ENCODE data around the gene ZNF536. TPM values are rescaled to one million over a fixed set of nuclear protein-coding genes. Genes with fewer than 3 reads are reported as not detected.
"Not testable (repeated sequence)": the region's sequence is repeated elsewhere in the genome, so short reads cannot be mapped to it uniquely, and the experiment has no call there.

The ZNF536 gene
- total RNA-seq, 1 donor from 2014 or later: 6.4 TPM

DNA sequence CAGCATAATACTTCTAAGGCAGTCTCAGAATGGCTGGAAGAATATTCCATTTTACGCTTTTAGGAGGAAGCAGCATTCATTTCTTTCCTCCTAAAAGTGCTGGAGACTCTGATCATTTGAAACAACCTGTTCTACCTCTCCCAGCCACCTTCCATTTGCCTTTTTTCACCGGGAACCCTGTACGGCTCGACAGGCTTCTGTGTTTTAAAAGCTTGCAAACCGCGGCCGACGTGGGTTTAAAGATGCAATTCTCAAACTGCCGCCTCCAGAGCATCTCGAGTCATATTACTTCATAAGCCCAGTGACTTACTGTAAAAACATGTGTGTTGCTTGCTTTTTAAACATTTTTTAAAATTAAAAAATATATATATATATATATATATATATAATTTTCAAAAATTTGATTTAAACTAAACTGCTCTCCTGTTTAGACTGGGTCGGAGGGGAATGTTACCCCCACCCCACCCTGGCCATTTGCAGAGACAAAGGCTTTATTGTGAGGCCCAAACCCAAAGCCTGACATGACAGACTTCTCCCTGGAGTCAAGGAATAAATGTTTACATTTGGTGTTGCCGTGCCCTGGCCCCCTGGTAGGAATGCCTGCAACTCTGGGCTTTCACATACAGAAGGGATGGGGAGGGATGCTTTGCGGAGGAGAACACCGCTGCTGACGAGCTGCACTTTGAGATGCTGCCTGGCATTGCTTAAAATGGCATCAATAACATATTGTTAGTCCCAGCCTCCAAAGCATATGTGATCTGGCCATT, 30.4 kb downstream of the ZNF536 start:
- no peak for ATAC-seq
- intact Hi-C loops (cut with micrococcal nuclease): loop anchor here (10.0 kb wide), 1 partner anchor 178 kb away; no protein-coding TSS in a partner anchor
- no peak for DNase-seq

DNA sequence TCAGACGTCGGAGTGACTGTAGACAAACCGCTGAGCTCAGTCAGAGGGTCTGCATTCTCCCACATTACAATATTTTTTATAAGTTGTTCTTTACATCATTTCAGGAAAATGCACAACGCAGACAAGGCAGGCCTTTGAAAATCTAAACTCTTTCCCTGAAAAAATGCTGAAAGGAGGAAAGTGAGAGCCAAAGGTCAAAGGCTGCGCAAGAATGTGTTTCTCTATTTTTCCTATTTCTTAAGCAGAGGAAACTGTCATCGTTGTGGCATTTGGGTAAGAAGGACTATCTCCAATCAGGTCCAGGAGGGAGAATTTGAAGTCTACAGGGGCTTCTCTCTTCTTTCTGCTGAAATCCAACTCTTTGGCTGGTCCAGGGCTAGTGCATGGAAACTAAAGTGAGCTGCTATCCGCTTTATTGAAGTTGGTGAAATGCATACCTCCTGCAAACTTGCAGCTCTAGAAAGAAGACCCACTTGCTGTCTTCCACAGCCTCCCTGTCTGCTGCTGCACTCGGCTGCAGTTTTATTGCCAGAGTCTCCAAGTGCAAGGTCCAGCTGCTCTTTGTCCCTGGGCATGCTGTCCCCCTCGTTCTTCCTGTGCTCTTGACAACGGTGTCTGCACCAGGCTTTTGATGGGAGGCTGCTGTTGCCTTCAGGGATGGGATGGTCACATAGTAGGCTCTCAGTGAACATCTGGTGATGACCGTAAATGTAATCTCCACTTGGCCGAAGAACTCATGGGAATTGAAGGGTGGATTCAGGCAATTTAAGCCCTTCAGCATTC, 31.2 kb downstream of the ZNF536 start:
- ATAC-seq (no peak), DNase-seq (no peak)
- intact Hi-C loops (cut with micrococcal nuclease): loop anchor here (10.0 kb wide), 1 partner anchor 179 kb away; no protein-coding TSS in a partner anchor

GRCh38 chr19:30406220-30407067, 34.3 kb downstream of the ZNF536 start:
- DNase-seq (peak; percentile 49), ATAC-seq (peak; percentile 98)
- intact Hi-C loops (cut with micrococcal nuclease): loop anchor here (10.0 kb wide), 1 partner anchor 182 kb away; no protein-coding TSS in a partner anchor

GRCh38 chr19:30407068-30407709, 35.0 kb downstream of the ZNF536 start:
- intact Hi-C loops (cut with micrococcal nuclease): loop anchor here (10.0 kb wide), 1 partner anchor 182 kb away; no protein-coding TSS in a partner anchor
- no peak for DNase-seq
- no peak for ATAC-seq

DNA sequence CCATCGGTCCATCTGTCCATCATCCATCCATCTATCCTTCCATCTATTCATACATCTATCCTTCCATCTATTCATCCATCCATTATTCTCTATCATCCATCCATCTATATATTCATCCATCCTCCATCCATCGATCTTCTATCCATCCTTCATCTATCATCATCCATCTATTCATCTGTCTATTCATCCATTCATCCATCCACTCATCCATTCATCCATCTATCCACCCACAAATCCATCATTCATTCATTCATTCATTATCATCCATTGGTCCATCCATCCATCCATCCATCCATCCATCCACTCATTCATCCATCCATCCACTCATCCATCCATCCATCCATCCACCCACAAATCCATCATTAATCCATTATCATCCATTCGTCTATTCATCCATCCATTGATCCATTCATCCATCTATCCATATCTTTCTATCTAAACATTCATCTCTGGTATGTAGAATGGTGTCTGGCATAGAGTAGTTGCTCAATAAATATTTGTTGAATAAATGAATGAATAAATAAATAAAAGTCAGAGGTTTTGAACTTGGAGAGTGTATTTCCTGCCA, 36.6 kb downstream of the ZNF536 start:
- ATAC-seq (no peak), DNase-seq (no peak)
- intact Hi-C loops (cut with micrococcal nuclease): loop anchor here (10.0 kb wide), 1 partner anchor 184 kb away; no protein-coding TSS in a partner anchor

DNA sequence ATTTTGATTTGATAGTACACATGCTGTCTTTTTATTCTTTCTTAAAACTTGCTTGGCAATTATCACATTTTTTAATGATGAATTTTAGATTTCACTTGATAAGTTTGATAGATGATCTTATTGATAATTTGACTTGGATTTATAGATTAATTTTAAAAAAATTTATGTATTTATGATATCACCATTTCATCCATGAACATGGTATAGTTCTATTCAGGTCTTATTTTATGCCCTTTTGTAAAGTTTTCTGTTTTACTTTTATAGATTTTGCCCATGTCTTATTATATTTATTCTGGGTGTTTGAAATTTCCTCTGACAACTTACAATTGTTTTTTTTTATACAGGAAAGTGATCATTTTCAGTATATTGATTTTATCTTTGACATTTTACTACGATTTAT, 39.5 kb downstream of the ZNF536 start:
- intact Hi-C loops (cut with micrococcal nuclease): no loop called here
- ATAC-seq: no peak
- DNase-seq: no peak

DNA sequence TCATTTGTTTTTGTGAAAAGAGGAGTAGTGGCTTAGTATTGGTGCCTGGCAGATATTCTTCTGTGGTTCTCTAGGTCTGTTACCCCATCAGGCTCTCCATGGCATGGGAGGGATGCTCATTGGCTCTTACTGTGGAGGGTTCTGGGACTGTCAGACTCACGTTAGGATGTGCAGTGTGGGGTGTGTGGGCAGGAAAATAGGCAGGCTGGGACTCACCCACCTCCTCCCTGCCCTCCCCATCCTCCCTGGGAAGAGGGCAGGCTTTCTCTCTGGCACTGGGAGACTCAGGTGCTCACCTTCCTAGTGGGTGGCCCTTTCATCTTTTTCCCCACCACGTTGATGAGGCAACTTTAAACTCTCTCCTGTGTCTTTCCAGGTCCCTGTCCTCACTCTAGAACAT, 44.2 kb downstream of the ZNF536 start:
- intact Hi-C loops (cut with micrococcal nuclease): no loop called here
- DNase-seq (no peak), ATAC-seq (no peak)

- ATAC-seq; DNase-seq; intact Hi-C loops (cut with micrococcal nuclease): not testable (repeated sequence)
These were observed 45.0 kb downstream of the ZNF536 start for GRCh38 chr19:30417166-30417565.

DNA sequence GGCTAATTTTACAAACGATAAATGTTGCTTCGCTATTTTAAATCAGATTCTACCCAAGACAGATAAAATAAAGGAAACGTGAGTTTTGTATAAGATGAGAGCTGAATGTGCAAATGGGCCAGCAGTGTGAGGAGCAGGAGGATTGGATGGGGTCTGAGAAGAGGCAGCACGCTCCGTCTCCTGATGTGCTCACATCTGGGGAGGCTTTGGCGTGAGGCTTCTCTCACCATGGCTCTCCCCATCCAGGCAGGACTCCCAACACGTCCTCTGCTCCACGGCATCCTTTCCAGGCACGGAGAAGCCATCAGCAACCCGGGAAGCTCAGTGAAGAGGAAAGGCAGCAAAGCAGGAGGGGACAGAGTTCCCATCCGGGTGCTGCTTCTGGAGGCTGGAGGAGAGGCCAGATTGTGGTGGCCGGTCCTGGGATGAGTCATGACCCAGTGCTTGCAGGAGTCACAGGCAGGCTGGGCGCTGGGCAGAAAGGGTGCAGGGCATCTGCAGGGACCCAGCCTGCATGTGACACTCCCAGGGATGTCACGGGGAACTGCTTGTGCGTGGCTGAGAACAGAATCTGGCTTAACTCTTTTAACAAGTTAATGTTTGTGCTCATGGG, 47.5 kb downstream of the ZNF536 start:
- DNase-seq (no peak), ATAC-seq (peak; percentile 45)
- intact Hi-C loops (cut with micrococcal nuclease): no loop called here

DNA sequence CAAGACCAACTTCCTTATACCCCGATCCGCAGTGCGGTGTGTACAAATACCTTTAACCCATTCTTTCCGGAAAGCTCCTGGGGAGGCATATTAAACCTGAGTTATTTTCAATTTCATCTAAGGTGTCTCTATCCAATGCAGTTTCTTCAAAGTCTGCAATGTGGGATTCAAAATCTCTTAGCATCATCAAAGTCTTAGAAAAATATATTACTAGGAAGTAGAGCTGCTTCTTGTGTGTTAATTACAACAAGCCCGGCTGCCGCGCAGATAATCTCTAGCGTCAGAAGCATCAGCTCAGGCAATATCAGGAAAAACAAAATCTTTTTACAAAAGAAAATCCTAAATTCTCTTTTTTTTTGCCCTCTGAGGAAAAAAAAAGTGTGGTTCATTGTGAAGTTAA, 48.1 kb downstream of the ZNF536 start:
- DNase-seq (no peak), ATAC-seq (no peak)
- intact Hi-C loops (cut with micrococcal nuclease): no loop called here

GRCh38 chr19:30420881-30421280, 48.7 kb downstream of the ZNF536 start:
- no peak for ATAC-seq
- intact Hi-C loops (cut with micrococcal nuclease): no loop called here
- no peak for DNase-seq

DNA sequence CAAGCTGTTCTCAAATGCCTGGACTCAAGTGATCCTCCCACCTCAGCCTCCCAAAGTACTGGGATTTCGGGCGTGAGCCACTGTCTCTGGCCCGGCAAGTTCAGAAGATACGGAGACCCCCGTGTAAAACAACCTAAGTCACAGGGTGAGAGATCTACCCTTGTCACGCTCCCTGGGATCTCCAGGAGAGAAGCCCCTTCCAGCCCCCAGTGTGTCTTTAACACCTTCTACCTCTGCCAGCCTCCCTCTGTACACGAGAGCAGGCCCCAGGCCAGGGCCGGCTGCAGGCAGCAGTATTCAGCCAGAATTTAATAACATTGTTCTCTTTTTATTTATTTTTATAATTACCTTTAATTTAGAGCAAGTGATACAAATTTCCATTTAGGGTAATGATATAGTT, 49.4 kb downstream of the ZNF536 start:
- DNase-seq: no peak
- ATAC-seq: no peak
- intact Hi-C loops (cut with micrococcal nuclease): no loop called here

DNA sequence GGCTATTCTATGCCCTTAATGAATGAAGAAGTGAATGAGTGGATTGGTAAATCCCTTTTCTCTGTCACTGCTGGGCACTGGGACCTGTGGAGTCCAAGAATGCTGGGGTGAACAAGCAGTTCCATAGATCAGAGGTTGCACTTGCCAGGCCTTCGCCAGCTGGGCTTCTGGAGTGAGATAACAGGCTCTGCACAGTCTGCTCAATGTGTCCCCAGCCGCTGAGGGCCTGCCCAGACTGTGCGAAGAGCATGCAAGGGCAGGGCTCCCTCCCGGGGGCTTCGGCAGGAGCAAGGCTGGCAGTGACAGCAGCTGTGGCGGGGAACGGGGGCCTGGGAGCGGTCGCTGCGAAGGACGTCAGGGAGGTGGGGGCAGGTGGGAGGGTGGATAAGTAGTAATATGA, 51.3 kb downstream of the ZNF536 start:
- DNase-seq (peak; percentile 69), ATAC-seq (peak; percentile 97)
- intact Hi-C loops (cut with micrococcal nuclease): no loop called here

DNA sequence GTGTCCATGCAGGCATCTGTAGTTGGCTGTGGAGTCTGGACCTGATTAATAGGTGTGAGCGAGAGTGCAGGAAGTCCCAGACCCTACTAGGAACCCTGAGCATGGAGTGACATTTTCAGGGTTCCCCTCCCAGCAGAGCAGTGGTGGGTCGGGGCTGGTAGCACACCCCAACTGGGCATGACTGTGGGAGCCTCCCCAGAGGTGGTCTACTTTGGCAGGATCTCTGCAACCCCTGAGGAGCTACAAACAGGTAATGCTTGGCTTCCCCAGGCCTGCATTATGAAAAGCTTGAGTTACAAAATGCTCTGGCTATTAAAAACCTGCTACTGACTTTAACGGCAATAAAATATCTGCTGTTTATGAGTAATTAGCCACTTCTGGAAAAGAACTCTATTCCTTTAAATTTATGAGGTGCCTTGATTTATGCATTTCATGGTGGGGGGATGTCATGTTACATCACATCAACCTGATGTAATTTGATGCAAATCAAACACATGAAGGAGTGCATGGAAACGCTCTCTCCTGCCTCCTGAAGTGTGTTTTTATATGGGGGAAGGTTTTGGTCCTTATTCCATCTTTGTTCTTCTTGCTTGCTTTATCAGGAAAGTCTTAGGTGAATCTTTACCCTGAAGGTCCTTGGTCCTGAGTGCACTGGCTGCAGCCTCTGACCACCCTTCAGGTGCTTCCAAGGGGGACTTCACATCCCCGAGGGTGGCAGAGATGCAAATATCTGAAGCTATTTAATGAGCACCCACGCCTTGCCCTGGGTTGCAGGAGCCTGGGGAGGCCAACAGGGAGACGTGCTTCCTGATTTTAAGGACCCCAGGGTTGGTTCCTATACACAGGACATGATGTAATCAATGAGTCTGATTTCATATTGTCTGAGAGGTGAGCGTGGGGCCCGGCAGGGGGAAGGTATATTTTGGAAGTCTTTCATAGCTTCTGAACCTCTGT, 54.0 kb downstream of the ZNF536 start:
- intact Hi-C loops (cut with micrococcal nuclease): no loop called here
- ATAC-seq (no peak), DNase-seq (no peak)

GRCh38 chr19:30426864-30427263, 54.7 kb downstream of the ZNF536 start:
- intact Hi-C loops (cut with micrococcal nuclease): no loop called here
- DNase-seq (no peak), ATAC-seq (no peak)

GRCh38 chr19:30428092-30428680, 56.0 kb downstream of the ZNF536 start:
- no peak for DNase-seq
- no peak for ATAC-seq
- intact Hi-C loops (cut with micrococcal nuclease): no loop called here

GRCh38 chr19:30428844-30429243, 56.7 kb downstream of the ZNF536 start:
- no peak for DNase-seq
- no peak for ATAC-seq
- intact Hi-C loops (cut with micrococcal nuclease): no loop called here
